NCI-H1417 treated with DMSO at 0.1 percent for 48 hours (cell line): Measurements from ENCODE around the gene DET1.

Experiments
- DNase-seq: peaks from one replicate; lab custom pipeline; 2025; lab: John Stamatoyannopoulos, UW

The DET1 gene

DNA sequence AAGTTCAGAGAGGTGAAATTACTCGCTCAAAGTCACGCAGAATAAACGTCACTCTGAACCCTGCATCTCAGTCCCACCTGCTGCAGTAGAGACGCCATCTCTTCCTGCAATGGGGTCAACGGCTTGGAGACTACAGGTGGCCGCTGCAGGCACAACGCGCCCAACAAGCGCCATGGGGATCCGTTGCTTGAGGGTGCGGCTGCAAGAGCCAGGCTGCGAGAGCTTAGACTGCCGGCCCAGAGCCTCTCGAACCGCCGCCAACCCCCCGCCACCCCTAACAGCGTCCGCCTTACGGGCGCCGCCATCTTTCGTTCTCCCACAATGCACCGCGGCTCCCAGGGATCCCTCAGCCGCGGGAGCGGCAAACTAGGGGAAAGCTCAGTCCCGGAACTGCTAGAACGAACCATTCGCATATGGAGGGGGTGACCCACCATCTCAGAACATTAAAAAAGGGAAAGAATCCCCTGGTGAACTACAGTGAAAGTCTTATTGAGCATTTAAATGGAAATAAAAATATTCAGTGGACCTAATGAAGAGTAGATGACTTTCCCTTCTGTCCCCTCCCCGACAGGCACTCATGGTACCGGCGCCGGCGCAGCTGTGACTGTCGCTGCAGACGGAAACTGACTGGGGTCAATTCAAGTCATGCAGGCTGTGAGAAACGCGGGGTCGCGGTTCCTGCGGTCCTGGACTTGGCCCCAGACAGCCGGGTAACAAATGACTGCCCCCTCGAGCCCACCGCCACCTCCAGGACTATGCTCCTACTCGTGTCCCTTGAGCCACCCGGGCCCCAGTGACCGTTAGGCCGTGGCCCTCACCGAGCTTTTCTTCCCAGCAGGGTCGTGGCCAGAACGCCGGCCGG is 79.2 kb downstream of the DET1 start, which contains the start of the genes MRPL46 and MRPS11:
MRPL46 (minus strand) TSS at position 316 of the 862 bp plus-strand sequence; CDS start at position 305, 11 bp downstream.
MRPS11 (plus strand) TSS at position 636 of the 862 bp plus-strand sequence; CDS start at position 646, 10 bp downstream.
- DNase-seq, result peak; percentile 93

DNA sequence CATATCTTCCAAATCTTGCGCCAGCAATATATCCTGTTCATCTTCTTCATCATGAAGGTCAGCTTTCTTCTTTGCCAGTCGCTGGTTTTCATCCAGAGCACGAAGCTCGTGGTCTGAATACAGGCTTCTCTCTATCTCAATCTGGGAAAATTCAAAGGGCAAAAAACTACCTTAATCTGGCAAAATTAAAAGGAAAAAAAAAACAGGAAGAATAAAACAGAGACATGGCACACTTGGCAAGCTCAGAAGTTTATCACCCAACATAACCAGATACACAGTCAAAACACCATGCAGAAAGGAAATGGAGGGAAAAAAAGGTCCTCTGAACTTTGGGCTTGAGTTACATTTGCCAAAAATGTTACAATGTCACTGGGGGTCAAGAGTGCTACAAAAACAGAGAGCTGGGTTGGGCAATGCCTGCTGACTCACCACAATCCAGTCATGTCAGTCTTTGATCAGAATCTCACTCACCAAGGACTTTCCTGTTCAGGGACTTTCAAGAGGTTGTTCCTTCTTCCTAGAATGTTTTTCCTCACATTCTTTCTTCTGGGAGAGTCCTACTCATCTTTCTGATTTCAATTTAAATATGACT is 80.8 kb downstream of the DET1 start:
- DNase-seq, result no peak

DNA sequence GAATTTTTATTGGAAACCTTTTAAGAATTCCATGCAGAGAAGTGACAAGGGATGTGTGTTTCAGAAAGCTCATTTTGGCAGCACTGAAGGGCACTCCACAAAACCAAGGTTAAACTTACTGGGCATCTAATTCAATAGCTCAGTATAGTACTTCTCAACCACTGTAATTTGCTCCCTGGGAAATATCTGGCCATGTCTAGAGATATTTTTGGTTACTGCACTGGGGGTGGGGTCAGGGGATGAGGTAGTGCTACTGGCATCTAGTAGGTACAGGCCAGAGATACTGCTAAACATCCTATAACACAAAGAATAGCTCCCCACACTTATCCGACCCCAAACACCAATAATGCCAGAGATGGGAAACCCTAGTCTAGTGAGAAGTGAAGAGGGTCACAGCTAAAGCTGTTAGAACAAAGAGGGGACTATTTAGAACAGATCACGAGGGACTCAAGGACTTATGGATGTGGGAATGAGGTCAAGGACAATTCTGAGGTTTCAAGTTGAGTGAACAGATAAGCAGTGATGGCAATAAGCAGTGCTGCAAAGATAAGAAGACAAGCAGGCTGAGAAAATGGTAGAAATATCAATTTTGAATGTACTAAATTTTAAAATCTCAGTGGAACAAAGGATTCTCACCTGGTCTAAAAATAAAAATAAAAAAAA is 82.5 kb downstream of the DET1 start:
- no peak for DNase-seq
